ENCODE data around the gene HAPSTR1.
A peak's percentile ranks its signal among the peaks of the same experiment; 100 is the strongest.

Gene HAPSTR1

DNA sequence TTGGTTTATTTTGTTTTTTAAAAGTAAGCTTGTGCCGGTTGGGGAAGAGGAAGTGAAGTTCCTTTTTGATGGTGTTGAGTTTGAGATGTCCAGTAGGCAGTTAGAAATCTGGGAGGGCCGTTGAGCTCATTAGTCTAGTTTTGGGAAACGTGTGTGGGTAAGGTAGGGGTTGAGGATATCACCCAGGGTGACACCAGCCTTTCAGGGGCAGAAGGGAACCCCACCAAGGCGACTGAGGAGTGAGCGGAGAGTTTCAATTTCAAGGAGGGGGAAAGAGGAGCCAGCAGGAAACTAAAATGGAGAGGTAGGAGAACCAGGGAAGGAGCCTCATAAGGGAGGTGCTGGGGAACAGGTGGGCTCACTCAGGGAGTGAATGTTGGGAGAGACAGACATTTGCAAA is 22.7 kb downstream of the HAPSTR1 start:
- Histone ChIP-seq H3K4me3 (no peak overlapping the region), H3K27ac (no peak overlapping the region)
- no peak for DNase-seq (ENCODE audit: low spot score)
- TF ChIP-seq, protein P1, sequence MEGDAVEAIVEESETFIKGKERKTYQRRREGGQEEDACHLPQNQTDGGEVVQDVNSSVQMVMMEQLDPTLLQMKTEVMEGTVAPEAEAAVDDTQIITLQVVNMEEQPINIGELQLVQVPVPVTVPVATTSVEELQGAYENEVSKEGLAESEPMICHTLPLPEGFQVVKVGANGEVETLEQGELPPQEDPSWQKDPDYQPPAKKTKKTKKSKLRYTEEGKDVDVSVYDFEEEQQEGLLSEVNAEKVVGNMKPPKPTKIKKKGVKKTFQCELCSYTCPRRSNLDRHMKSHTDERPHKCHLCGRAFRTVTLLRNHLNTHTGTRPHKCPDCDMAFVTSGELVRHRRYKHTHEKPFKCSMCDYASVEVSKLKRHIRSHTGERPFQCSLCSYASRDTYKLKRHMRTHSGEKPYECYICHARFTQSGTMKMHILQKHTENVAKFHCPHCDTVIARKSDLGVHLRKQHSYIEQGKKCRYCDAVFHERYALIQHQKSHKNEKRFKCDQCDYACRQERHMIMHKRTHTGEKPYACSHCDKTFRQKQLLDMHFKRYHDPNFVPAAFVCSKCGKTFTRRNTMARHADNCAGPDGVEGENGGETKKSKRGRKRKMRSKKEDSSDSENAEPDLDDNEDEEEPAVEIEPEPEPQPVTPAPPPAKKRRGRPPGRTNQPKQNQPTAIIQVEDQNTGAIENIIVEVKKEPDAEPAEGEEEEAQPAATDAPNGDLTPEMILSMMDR (IDR thresholded peaks at IDR 0.05), result no peak

DNA sequence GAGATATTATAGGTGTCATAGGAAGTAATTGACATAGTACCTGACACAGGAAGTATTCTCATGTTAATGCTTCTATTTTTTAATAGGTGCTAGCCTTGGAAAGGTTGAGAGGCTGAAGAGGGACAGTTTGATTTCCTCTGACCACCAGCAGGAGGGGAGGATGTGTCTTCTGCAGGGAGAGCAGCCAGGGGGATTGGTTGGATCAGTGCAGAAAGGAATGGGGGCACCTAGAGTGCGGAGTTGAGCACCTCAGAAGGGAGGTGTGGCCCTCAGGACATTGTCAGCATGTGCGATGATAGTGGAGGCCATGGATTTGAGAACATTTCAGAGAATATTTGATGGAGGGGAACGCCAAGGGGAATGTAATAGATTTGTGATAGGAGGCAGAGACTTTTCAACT is 23.4 kb downstream of the HAPSTR1 start:
- no peak for DNase-seq (ENCODE audit: low spot score)
- Histone ChIP-seq H3K4me3 (no peak overlapping the region), H3K27ac (no peak overlapping the region)
- TF ChIP-seq, protein P1 (IDR thresholded peaks at IDR 0.05), result no peak

DNA sequence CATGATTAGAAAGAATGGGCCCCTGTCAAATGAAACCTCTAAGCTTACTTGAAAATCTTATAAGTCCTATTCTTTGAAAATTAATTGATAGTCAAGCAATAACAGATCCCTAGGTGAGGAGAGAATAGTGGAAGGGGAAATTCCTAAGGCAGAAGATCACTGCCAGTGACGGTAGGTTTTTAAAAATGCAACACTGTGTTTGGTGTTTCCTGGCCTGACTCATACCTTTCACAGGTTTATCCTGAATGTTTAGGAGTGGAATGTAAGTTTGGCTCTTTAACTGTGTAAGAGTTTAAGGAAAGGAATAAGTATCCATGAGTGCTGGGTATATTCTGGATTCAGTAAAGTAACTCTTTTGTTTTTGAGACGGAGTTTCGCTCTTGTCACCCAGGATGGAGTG is 23.8 kb downstream of the HAPSTR1 start:
- no peak for DNase-seq (ENCODE audit: low spot score)
- TF ChIP-seq, protein P1 (IDR thresholded peaks at IDR 0.05), result no peak
- Histone ChIP-seq H3K4me3 (no peak overlapping the region), H3K27ac (no peak overlapping the region)

DNA sequence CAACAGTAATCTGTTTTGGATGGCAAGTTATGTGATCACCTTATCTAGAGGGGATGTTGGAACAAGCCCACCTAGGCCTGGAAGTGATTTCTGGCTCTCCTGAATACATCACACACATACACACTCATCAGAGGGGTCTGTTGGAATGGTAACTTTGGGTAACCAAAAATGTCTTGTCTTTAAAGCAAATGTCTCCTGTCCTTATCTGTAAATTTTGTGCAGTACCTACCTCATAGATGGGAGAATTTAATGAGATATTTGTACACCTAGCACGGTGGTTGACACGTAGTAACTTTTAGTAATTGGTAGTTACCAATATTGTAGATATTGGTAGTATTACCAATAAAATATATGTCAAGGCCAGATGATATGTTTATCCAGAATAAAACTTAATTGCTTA is 24.7 kb downstream of the HAPSTR1 start:
- H3K27ac ChIP-seq, result no peak overlapping the region

DNA sequence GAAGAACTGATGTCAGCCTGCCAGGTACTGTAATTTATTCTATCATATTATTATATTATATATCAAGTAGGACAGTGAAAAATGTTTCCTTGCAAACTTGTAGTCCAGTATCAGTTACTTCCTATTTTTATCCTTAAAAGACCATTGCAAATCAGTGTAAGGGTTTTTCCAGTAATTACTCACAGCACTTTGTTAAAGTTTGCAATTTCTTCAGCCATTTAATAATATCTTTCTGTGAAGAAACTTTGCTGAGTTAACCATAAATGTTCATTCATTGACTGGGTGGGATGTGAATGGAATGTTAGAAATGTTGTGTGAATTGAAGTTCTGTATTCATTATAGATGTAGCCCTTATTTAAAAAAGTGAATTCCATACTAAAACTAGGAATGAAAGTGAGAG is 26.7 kb downstream of the HAPSTR1 start:
- no peak overlapping the region for H3K4me3 ChIP-seq
- TF ChIP-seq, protein P1 (IDR thresholded peaks at IDR 0.05), result no peak
- no peak for DNase-seq (ENCODE audit: low spot score)
- H3K27ac ChIP-seq, result no peak overlapping the region

More for the DNA sequence above, 24.7 kb downstream of the HAPSTR1 start:
- no peak for DNase-seq (ENCODE audit: low spot score)
- H3K4me3 ChIP-seq, result no peak overlapping the region
- TF ChIP-seq, protein P1 (IDR thresholded peaks at IDR 0.05), result no peak

DNA sequence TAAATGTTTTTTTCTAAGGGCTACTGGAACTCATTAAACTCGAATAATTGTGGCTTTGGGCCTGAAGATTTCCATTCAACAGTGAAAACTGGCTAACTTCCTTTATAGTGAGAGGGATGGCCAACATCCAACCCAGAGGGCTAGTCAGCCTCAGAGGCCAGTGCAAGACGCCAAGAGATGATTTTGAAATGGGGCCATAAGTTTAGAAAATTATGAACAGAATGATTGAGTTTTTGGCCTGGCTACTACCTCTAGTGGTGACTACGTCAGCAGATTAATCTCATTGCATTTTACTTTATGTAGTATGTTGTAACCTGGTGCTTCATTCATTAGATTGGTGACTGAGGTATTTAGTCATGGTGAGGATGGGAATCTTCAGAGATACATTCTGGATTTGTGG is 28.4 kb downstream of the HAPSTR1 start:
- no peak for DNase-seq (ENCODE audit: low spot score)
- H3K4me3 ChIP-seq, result no peak overlapping the region
- TF ChIP-seq, protein P1 (IDR thresholded peaks at IDR 0.05), result no peak
- H3K27ac ChIP-seq, result peak overlapping the region in 1 of 2 donors; percentile 18

DNA sequence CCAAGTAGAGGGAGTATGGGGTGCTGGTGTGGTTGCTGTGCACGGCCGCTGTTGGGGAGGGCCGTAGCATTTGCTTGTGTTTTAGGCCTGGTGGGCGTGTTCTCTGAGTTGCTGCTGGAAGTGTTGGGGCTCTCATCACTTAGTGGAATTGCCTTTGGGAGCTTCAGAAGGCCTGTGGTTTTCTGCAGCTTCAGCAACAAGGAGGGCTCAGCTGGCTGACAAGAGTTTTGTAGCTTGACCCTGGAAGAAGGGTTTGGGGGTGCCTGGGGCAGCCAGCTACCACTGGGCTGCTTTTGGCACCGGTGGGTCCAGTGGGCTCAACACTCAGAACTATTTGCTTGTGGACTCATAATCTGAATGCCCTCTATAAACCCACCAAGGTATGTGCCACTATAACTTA is 30.9 kb downstream of the HAPSTR1 start:
- Histone ChIP-seq H3K27ac (no peak overlapping the region), H3K4me3 (no peak overlapping the region)
- TF ChIP-seq, protein P1 (IDR thresholded peaks at IDR 0.05), result no peak
- no peak for DNase-seq (ENCODE audit: low spot score)

Measured in coronary artery (tissue), 2 donors.